Ovary (tissue), 9 donors: Measurements from ENCODE around the gene HYAL3. TPM values are rescaled to one million over a fixed set of nuclear protein-coding genes. Genes with fewer than 3 reads are reported as not detected.
A peak's percentile ranks its signal among the peaks of the same experiment; 100 is the strongest.

Experiments used
- DNase-seq, 5 donors: peaks; one replicate each; pipeline ENCODE4 v3.0.0-alpha.2; 2019 to 2020
- H3K27ac ChIP-seq, 2 donors: fragments of 200-600 bp; one replicate each; pipeline versions ENCODE4 v1.5.1 to v1.8.0; 2019 to 2022
- H3K27me3 ChIP-seq: fragments of 200-600 bp; one replicate; pipeline ENCODE4 v1.8.0; 2022
- H3K36me3 ChIP-seq: fragments of 200-600 bp; sonication (generic); one replicate; pipeline ENCODE4 v1.5.1; 2019
- H3K4me1 ChIP-seq: one replicate; pipeline ENCODE4 v1.8.1; 2013; ENCODE audit warnings: mild to moderate bottlenecking, moderate library complexity; ENCODE audit not compliant: insufficient read depth
- H3K4me3 ChIP-seq: fragments of 200-600 bp; sonication (generic); one replicate; pipeline ENCODE4 v1.5.1; 2017
- H3K9me3 ChIP-seq, 2 donors: fragments of 200-600 bp in 1 of 2; sonication (generic) in 1 of 2; one replicate each; pipeline versions ENCODE4 v1.5.1 to v1.8.1; 2013 to 2019; ENCODE audit warnings: mild to moderate bottlenecking in 1 of 2, moderate library complexity in 1 of 2
- CTCF ChIP-seq, 3 donors: fragments of 450-650 bp in 2 of 3; fragments of 200-600 bp in 1 of 3; IDR thresholded peaks; one replicate each; pipeline versions ENCODE4 v1.5.1 to v1.8.0; 2016 to 2022; ENCODE audit warnings: antibody characterized with exemption in 3 of 3, mild to moderate bottlenecking in 1 of 3
- EP300 ChIP-seq: sonication (generic); formaldehyde crosslinking; IDR thresholded peaks from one replicate; pipeline ENCODE4 v1.6.1; 2017; ENCODE audit warnings: antibody characterized with exemption
- POLR2A ChIP-seq: fragments of 450-650 bp; IDR thresholded peaks from one replicate; pipeline ENCODE4 v1.6.1; 2017; ENCODE audit warnings: antibody characterized with exemption, mild to moderate bottlenecking, moderate library complexity
- WGBS, 3 donors: extraction: QIAGEN DNeasy Blood & Tissue Kit in 1 of 3; methylation state at CpG; one replicate each; pipeline versions ENCODE4 v1.1.5 to v1.1.7; 2013 to 2017; 5-methylcytosine and 5-hydroxymethylcytosine counted together
- intact Hi-C, 4 donors: fragments of 100-400 bp; cut with DNase I; formaldehyde crosslinking; loops; one replicate each; pipeline versions ENCODE4 v1.11.0 to v1.15.1; 2022 to 2023
- polyA plus RNA-seq, 2 donors: library from polyadenylated mRNA; stranded (reverse); fragments of 200-250 nt in 1 of 2; fragments of 350-450 nt in 1 of 2; fragmentation: Illumina TruSeq in 1 of 2; extraction: RNeasy Lipid Tissue Mini Kit (QIAGEN cat#74804) in 1 of 2; gene quantifications; one replicate each; pipeline ENCODE4 v1.2.3, GENCODE V29; 2013 to 2014
- total RNA-seq, 7 donors: library from RNA; depleted of rRNA in 2 of 7; stranded (reverse); fragments of >200 nt in 2 of 7; fragmentation: NEBNext Ultra II Directional in 3 of 7; extraction: Animal tissue kit (Norgen Biotek cat#: 25700) in 3 of 7; gene quantifications; one replicate each; pipeline versions ENCODE4 v1.1.0 to v1.2.4, GENCODE V29; 2016 to 2023
- donor health status: DM: no; HTN: no; CAD: no; lungs with moderate emphysema.
- donor health status: DM: no; HTN: no; CAD: no.
- donor health status: Bipolar disorder and iron deficiency.
- donor health status: DM: yes; HTN: yes; CAD: no.
- donor health status: DM: no; HTN: no; CAD: no.
- donor health status: DM: yes; HTN: yes; CAD: no.

The HYAL3 gene
- total and polyA plus RNA-seq, 9 donors, result 0.58 to 4.3 (median 1.9) TPM

GRCh38 chr3:50258029-50258680, 41.0 kb downstream of the HYAL3 start:
- Histone ChIP-seq H3K27me3 (no peaks in the 10 kb centered on the region), H3K4me3 (no peak overlapping the region), H3K27ac (no peak overlapping the region), H3K9me3 (no peaks in the 10 kb centered on the region), H3K36me3 (no peaks in the 10 kb centered on the region), H3K4me1 (peaks cover 15% of the 10 kb centered on the region)
- TF ChIP-seq EP300 (no peak), CTCF (IDR thresholded peaks at IDR 0.05) (no peak), POLR2A (no peak)
- intact Hi-C loops, result loop anchor here in 1 of 4 donors (2.0 kb wide), 1 partner anchor 17 kb away; no protein-coding TSS in a partner anchor
- peak in 2 of 5 donors; percentile 28 to 40 for DNase-seq
- WGBS, 3 donors, result 91 to 93% (median 92%) methylated on average over 17 of the region's 17 CpGs

- Histone ChIP-seq H3K4me3 (no peak overlapping the region), H3K27me3 (no peaks in the 10 kb centered on the region), H3K4me1 (peaks cover 12% of the 10 kb centered on the region), H3K27ac (no peak overlapping the region), H3K9me3 (no peaks in the 10 kb centered on the region), H3K36me3 (no peaks in the 10 kb centered on the region)
- intact Hi-C loops, result no loop called here
- TF ChIP-seq POLR2A (no peak), CTCF (IDR thresholded peaks at IDR 0.05) (no peak), EP300 (no peak)
- DNase-seq, result peak in 1 of 5 donors; percentile 26
- 91 to 93% (median 93%) methylated on average over 20 of the region's 20 CpGs for WGBS, 3 donors
Observed at GRCh38 chr3:50256978-50257890, 42.0 kb downstream of the HYAL3 start.

GRCh38 chr3:50255251-50255615, 44.0 kb downstream of the HYAL3 start:
- intact Hi-C loops, result no loop called here
- TF ChIP-seq CTCF (IDR thresholded peaks at IDR 0.05) (no peak), EP300 (no peak), POLR2A (no peak)
- peak overlapping the region in 1 of 2 donors; percentile 20 for H3K27ac ChIP-seq
- peak in 2 of 5 donors; percentile 34 to 39 for DNase-seq
- H3K36me3 ChIP-seq, result no peaks in the 10 kb centered on the region
- H3K4me3 ChIP-seq, result no peak overlapping the region
- no peaks in the 10 kb centered on the region for H3K27me3 ChIP-seq
- 73 to 90% (median 81%) methylated on average over 9 of the region's 9 CpGs for WGBS, 3 donors
- H3K4me1 ChIP-seq, result peaks cover 6% of the 10 kb centered on the region
- H3K9me3 ChIP-seq, result no peaks in the 10 kb centered on the region

- Histone ChIP-seq H3K4me1 (peaks cover 11% of the 10 kb centered on the region), H3K27ac (peak overlapping the region in 1 of 2 donors; percentile 20), H3K9me3 (no peaks in the 10 kb centered on the region), H3K27me3 (no peaks in the 10 kb centered on the region), H3K4me3 (no peak overlapping the region), H3K36me3 (no peaks in the 10 kb centered on the region)
- WGBS, 3 donors, result 77 to 86% (median 81%) methylated on average over 8 of the region's 8 CpGs
- peak in 2 of 5 donors; percentile 28 to 33 for DNase-seq
- intact Hi-C loops, result no loop called here
- TF ChIP-seq CTCF (IDR thresholded peaks at IDR 0.05) (no peak), EP300 (no peak), POLR2A (no peak)
Observed at GRCh38 chr3:50254577-50255250, 44.5 kb downstream of the HYAL3 start.
